Left renal cortex interstitium (tissue), 4 donors: Measurements from ENCODE around the gene NLRX1. TPM values are rescaled to one million over a fixed set of nuclear protein-coding genes. Genes with fewer than 3 reads are reported as not detected.
"Not testable (repeated sequence)": the region's sequence is repeated elsewhere in the genome, so short reads cannot be mapped to it uniquely, and the experiment has no call there.

Experiments
- DNase-seq, 4 donors: peaks; one replicate each; pipeline ENCODE4 v3.0.0-alpha.2; 2013; ENCODE audit warnings: low read depth in 4 of 4, low spot score in 2 of 4, missing footprints in 1 of 4
- polyA plus RNA-seq, 4 donors: library from polyadenylated mRNA; unstranded; fragments of 120-200 nt; gene quantifications; one replicate each; pipeline ENCODE4 v1.2.1, GENCODE V29; 2013; ENCODE audit not compliant: insufficient read length in 4 of 4

NLRX1 gene
- polyA plus RNA-seq, 4 donors: 10.7 to 14.8 (median 12.6) TPM

GRCh38 chr11:119205574-119206510 is 37.3 kb downstream of the NLRX1 start, which contains the start of gene CBL:
CBL (plus strand) TSS chr11:119206339; CDS start chr11:119206418, 79 bp downstream.
- peak; percentile 87 to 90 (median 88) for DNase-seq

- DNase-seq: peak in 2 of 4 donors; percentile 39 to 45
These were observed 38.2 kb downstream of the NLRX1 start for GRCh38 chr11:119206511-119207414.

- no peak for DNase-seq
These were observed 39.0 kb downstream of the NLRX1 start for GRCh38 chr11:119207415-119207960.

- no peak for DNase-seq
These were observed 40.7 kb downstream of the NLRX1 start for GRCh38 chr11:119209186-119209585.

GRCh38 chr11:119210050-119210449 is 41.5 kb downstream of the NLRX1 start:
- DNase-seq: no peak

GRCh38 chr11:119218141-119218878 is 49.8 kb downstream of the NLRX1 start:
- no peak for DNase-seq

- no peak for DNase-seq
These were observed 53.8 kb downstream of the NLRX1 start for GRCh38 chr11:119222308-119222707.

GRCh38 chr11:119222891-119223290 is 54.4 kb downstream of the NLRX1 start:
- DNase-seq: no peak

- DNase-seq: no peak
These were observed 55.3 kb downstream of the NLRX1 start for GRCh38 chr11:119223856-119224255.

- DNase-seq: not testable (repeated sequence)
These were observed 60.2 kb downstream of the NLRX1 start for GRCh38 chr11:119228535-119229287.

- DNase-seq: no peak
These were observed 60.8 kb downstream of the NLRX1 start for GRCh38 chr11:119229288-119229672.

GRCh38 chr11:119229741-119230140 is 61.2 kb downstream of the NLRX1 start:
- DNase-seq: no peak

Other genes with a start within 250 kb of the NLRX1 start
- 10 to 100 TPM; 21.0 to 51.6 (median 36.3) TPM for gene BCL9L, start 242.8 kb upstream of the NLRX1 start, polyA plus RNA-seq
- gene UPK2, start 212.4 kb upstream of the NLRX1 start, polyA plus RNA-seq: 10 to 100 TPM in 2 of 4 donors, 1 to 10 TPM in 2; 6.8 to 25.9 (median 10.7) TPM
- gene FOXR1, start 197.0 kb upstream of the NLRX1 start, polyA plus RNA-seq: under 1 TPM in 1 of 4 donors, not detected in 3; 0.17 TPM
- 10 to 100 TPM; 12.8 to 55.5 (median 27.3) TPM for gene CENATAC, start 170.6 kb upstream of the NLRX1 start, polyA plus RNA-seq
- 1,000 to 10,000 TPM in 3 of 4 donors, 100 to 1,000 TPM in 1; 957 to 1,296 (median 1,137) TPM for gene RPS25, start 150.4 kb upstream of the NLRX1 start, polyA plus RNA-seq
- 100 to 1,000 TPM in 3 of 4 donors, 10 to 100 TPM in 1; 88.9 to 139 (median 111) TPM for gene TRAPPC4, start 150.0 kb upstream of the NLRX1 start, polyA plus RNA-seq
- gene SLC37A4, start 137.8 kb upstream of the NLRX1 start, polyA plus RNA-seq: 100 to 1,000 TPM in 2 of 4 donors, 10 to 100 TPM in 2; 79.3 to 109 (median 97.4) TPM
- 100 to 1,000 TPM; 108 to 128 (median 121) TPM for gene HYOU1, start 111.5 kb upstream of the NLRX1 start, polyA plus RNA-seq
- gene VPS11, start 100.9 kb upstream of the NLRX1 start, polyA plus RNA-seq: 10 to 100 TPM; 56.5 to 61.0 (median 57.5) TPM
- 10 to 100 TPM; 25.6 to 29.4 (median 28.8) TPM for gene HMBS, start 83.8 kb upstream of the NLRX1 start, polyA plus RNA-seq
- 10 to 100 TPM; 47.7 to 64.9 (median 55.5) TPM for gene DPAGT1, start 66.9 kb upstream of the NLRX1 start, polyA plus RNA-seq
- gene C2CD2L, start 61.4 kb upstream of the NLRX1 start, polyA plus RNA-seq: 10 to 100 TPM; 10.1 to 14.2 (median 11.0) TPM
- gene HINFP, start 47.1 kb upstream of the NLRX1 start, polyA plus RNA-seq: 10 to 100 TPM; 23.5 to 48.6 (median 38.0) TPM
- 1 to 10 TPM in 1 of 4 donors, under 1 TPM in 3; 0.52 to 1.1 (median 0.80) TPM for gene ABCG4, start 19.7 kb upstream of the NLRX1 start, polyA plus RNA-seq
- gene NHERF4, start 16.8 kb downstream of the NLRX1 start, polyA plus RNA-seq: 10 to 100 TPM; 10.9 to 22.2 (median 16.3) TPM
- gene CBL, start 37.6 kb downstream of the NLRX1 start, polyA plus RNA-seq: 10 to 100 TPM; 16.1 to 20.9 (median 18.6) TPM
- 10 to 100 TPM; 52.1 to 58.3 (median 55.0) TPM for gene MCAM, start 148.4 kb downstream of the NLRX1 start, polyA plus RNA-seq
- gene RNF26, start 165.8 kb downstream of the NLRX1 start, polyA plus RNA-seq: 10 to 100 TPM; 28.1 to 40.8 (median 32.7) TPM
- gene C1QTNF5, start 172.2 kb downstream of the NLRX1 start, polyA plus RNA-seq: 10 to 100 TPM; 22.0 to 43.2 (median 26.9) TPM
- not detected for gene MFRP, start 178.0 kb downstream of the NLRX1 start, polyA plus RNA-seq
- 10 to 100 TPM in 2 of 4 donors, 1 to 10 TPM in 2; 7.4 to 14.9 (median 10.1) TPM for gene USP2, start 213.0 kb downstream of the NLRX1 start, polyA plus RNA-seq